Esophagus muscularis mucosa (tissue), 3 donors: Measurements from ENCODE around the gene ELOF1.

Experiments used
- POLR2AphosphoS5 ChIP-seq, 2 donors: sonication (generic); formaldehyde crosslinking; IDR thresholded peaks; one replicate each; pipeline ENCODE4 v1.6.1; 2017; ENCODE audit warnings: antibody characterized with exemption in 2 of 2
- TF ChIP-seq, protein P1 (sequence below), 3 experiments: fragments of 200-600 bp in 2 of 3; fragments of 450-650 bp in 1 of 3; sonication (generic) in 2 of 3; IDR thresholded peaks; one replicate each; pipeline ENCODE4 v1.5.1; 2017 to 2019; ENCODE audit warnings: antibody characterized with exemption in 3 of 3, mild to moderate bottlenecking in 2 of 3, moderate library complexity in 1 of 3

DNA sequence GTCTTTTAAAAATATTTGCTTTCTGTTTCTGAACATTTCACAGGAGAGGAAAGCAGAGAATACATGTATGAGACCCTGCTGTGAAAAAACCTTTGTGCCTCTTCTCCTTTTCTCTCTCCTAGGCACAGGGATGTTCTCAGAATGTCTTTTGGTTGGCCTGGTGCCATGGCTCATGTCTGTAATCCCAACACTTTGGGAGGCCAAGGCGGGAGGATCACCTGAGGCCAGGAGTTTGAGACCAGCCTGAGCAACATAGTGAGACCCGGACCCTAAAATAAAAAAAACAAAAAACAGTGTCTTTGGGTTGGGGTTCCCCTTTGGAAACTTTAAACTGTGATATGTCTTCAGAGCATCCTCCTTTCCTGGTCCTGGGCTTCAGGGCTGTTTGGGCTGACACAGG lies 39.7 kb upstream of the ELOF1 start:
- no peak for TF ChIP-seq POLR2AphosphoS5 (IDR thresholded peaks at IDR 0.05)
- TF ChIP-seq, protein P1, sequence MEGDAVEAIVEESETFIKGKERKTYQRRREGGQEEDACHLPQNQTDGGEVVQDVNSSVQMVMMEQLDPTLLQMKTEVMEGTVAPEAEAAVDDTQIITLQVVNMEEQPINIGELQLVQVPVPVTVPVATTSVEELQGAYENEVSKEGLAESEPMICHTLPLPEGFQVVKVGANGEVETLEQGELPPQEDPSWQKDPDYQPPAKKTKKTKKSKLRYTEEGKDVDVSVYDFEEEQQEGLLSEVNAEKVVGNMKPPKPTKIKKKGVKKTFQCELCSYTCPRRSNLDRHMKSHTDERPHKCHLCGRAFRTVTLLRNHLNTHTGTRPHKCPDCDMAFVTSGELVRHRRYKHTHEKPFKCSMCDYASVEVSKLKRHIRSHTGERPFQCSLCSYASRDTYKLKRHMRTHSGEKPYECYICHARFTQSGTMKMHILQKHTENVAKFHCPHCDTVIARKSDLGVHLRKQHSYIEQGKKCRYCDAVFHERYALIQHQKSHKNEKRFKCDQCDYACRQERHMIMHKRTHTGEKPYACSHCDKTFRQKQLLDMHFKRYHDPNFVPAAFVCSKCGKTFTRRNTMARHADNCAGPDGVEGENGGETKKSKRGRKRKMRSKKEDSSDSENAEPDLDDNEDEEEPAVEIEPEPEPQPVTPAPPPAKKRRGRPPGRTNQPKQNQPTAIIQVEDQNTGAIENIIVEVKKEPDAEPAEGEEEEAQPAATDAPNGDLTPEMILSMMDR (IDR thresholded peaks at IDR 0.05): no peak
